Activated naive CD4-positive, alpha-beta T cell treated with anti-CD3 and anti-CD28 coated beads, Interleukin-2, amount 50 U/mL, for 72 hours (primary cell): Measurements from ENCODE around the gene GALNT18. TPM values are rescaled to one million over a fixed set of nuclear protein-coding genes. Genes with fewer than 3 reads are reported as not detected.

Experiments
- ATAC-seq, 2 donors: fragments of 150-1000 bp; cut with Tn5 transposase; 2 replicates each; pipeline ENCODE4 v1.10.0; 2021; ENCODE audit warnings: mild to moderate bottlenecking in 2 of 2, moderate library complexity in 2 of 2
- DNase-seq, 2 donors: peaks; one replicate each; pipeline ENCODE4 v3.0.0; 2021 to 2022; ENCODE audit warnings: low spot score in 2 of 2
- H3K27ac Mint-ChIP-seq, 2 donors: one replicate each; pipeline ENCODE4 v1.8.0; 2022; ENCODE audit warnings: mild to moderate bottlenecking in 2 of 2, mixed read lengths in 2 of 2
- H3K36me3 Mint-ChIP-seq, 2 donors: one replicate each; pipeline ENCODE4 v1.8.0; 2022; ENCODE audit warnings: mixed read lengths in 2 of 2
- H3K9me3 Mint-ChIP-seq, 2 donors: one replicate each; pipeline ENCODE4 v1.8.0; 2022; ENCODE audit warnings: mixed read lengths in 2 of 2
- total RNA-seq, 2 donors: library from RNA; stranded (reverse); gene quantifications; one replicate each; pipeline ENCODE4 v1.2.3, GENCODE V29; 2022

Gene GALNT18
- total RNA-seq, 2 donors from 2014 or later: 2.0 to 19.2 TPM

DNA sequence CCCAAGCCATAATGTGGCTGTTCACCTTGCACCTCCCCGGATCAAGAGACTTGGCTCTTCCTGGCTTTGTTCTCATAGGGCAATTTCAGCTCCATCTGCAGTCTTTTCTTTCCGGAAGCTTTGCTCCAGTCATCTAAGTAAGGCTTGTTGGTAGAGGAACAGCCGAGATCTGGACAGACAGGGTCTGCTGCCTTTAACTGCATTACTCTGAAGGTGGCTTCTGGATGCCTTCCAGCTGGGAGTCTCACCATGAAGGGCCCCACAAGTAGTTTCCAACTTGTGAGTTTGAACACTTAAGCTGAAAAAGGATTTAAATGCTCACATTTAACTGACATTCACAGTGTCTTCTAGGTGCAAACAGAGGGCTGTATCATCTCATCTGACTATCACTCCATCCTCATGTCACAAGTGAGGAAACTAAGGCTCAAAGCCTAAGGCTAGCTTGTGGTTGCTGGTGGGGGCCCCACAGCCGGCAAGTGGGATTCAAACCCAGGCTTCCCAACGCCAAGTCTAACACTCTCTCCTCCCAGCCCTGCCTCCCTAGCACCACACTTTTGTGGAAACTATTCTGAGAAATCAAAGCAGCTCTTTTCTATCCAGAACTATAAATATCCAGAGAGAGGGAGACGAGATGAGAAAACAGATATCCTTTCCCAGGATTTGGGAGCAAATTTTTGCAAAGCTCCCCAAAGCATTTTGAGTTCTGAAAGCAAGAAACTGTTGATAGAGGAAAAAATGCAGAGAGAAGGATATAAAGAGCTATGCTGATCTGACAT is 58.4 kb downstream of the GALNT18 start:
- Mint-ChIP-seq H3K27ac (no peak overlapping the region), H3K36me3 (no peaks in the 10 kb centered on the region), H3K9me3 (peaks cover 5 to 10% of the 10 kb centered on the region in 2 donors)
- ATAC-seq (no peak), DNase-seq (no peak)

DNA sequence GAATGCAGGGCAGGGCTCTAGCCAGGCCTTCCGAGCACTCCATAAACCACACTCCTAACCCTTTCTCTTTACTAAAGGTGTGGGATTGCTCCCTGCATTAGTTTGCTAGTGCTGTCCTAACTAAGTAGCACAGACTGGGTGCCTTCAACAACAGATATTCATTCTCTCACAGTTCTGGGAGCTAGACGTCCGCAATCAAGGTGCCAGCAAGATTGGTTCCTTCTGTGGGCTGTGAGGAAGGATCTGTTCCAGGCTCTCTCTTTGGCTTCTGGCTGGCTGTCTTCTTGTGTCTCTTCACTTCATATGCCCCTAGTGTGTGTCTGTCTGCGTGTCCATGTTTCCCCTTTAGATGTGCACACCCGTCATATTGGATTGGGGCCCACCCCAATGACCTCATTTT is 59.8 kb downstream of the GALNT18 start:
- ATAC-seq: no peak
- Mint-ChIP-seq H3K36me3 (no peaks in the 10 kb centered on the region), H3K27ac (no peak overlapping the region), H3K9me3 (peaks cover 5 to 10% of the 10 kb centered on the region in 2 donors)
- no peak for DNase-seq

DNA sequence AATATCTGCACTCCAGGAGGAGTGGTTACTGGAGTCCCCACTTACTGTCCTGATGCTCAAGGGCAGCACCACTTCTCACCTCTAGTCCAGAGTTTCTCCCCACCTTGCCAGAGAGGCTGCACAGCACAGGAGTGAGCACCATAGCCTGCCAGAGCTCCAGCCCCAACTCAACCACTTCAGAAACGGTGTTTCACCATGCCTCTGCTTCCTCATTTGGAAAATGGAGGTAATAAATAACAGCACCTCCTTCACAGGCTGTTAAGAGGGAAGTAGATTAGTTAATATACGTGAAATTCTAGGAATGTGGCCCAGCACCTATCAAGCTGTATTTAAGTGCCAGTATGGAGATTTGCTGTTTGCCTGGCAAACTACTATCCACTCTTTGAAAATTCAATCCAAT is 63.0 kb downstream of the GALNT18 start:
- DNase-seq: no peak
- no peak overlapping the region for H3K27ac Mint-ChIP-seq
- H3K9me3 Mint-ChIP-seq: peaks cover 5 to 10% of the 10 kb centered on the region in 2 donors
- no peaks in the 10 kb centered on the region for H3K36me3 Mint-ChIP-seq
- no peak for ATAC-seq

DNA sequence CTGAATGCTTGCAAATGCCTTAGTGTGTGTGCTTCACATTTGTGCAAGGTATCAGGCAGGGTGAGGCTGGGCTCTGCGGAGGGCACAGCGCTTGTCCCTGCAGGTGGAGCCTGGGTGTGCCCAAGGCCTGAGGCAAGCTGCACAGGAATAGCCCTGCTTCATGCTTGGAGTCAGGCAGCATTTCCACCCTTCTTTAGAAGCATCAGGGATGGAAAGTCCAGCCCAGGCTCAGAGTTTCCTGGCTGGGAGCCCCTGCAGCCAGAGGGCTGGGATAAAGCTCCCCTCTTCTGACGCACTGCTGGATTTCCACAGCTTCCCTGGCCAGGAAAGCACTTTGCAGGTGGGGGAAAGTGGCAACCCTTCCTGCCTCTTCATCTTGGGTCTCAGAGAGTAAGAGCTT is 63.4 kb downstream of the GALNT18 start:
- H3K27ac Mint-ChIP-seq: no peak overlapping the region
- DNase-seq (no peak), ATAC-seq (no peak)
- H3K36me3 Mint-ChIP-seq: no peaks in the 10 kb centered on the region
- H3K9me3 Mint-ChIP-seq: peaks cover 5 to 10% of the 10 kb centered on the region in 2 donors

DNA sequence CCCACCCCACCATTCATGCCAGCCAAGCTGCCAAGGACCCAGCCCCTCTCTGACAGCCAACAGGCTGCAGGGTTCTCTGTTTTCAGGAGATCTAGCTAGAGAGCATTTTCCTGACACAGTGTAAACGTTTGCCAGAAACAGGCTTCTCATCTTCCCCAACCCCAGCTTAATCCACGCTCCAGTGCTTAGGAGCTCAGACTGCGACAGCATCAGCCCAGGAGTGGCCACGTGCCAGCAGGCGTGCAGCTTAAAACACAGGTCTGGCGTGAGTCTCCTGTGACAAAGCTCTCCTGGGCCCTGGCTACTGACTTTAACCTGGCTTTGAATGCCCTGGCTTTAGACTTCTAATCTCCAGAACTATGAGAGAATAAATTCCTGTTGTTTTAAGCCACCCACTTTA is 66.6 kb downstream of the GALNT18 start:
- no peak overlapping the region for H3K27ac Mint-ChIP-seq
- DNase-seq (no peak), ATAC-seq (no peak)
- H3K9me3 Mint-ChIP-seq: peaks cover 5 to 9% of the 10 kb centered on the region in 2 donors
- H3K36me3 Mint-ChIP-seq: no peaks in the 10 kb centered on the region

DNA sequence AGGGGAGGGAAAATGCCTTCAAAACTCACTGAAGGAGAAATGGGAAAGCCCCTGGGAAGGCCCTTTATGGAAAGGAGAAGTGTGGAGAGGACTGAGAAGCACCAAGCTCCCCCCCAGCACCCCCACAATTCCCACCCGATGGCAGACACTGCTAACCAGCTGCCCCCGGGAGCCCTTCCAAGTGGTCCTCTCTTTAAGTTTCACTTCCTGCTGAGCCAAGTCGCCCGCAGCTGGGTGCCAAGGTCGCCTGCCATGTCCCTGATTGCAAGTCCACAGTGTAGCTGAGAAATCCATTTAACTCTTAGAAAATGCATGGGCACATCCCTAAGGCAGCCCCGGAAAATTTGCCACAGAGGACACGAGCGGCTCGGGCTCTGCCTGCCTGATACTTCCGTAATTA is 68.2 kb downstream of the GALNT18 start:
- Mint-ChIP-seq H3K36me3 (no peaks in the 10 kb centered on the region), H3K9me3 (no peaks in the 10 kb centered on the region), H3K27ac (no peak overlapping the region)
- ATAC-seq (no peak), DNase-seq (no peak)

DNA sequence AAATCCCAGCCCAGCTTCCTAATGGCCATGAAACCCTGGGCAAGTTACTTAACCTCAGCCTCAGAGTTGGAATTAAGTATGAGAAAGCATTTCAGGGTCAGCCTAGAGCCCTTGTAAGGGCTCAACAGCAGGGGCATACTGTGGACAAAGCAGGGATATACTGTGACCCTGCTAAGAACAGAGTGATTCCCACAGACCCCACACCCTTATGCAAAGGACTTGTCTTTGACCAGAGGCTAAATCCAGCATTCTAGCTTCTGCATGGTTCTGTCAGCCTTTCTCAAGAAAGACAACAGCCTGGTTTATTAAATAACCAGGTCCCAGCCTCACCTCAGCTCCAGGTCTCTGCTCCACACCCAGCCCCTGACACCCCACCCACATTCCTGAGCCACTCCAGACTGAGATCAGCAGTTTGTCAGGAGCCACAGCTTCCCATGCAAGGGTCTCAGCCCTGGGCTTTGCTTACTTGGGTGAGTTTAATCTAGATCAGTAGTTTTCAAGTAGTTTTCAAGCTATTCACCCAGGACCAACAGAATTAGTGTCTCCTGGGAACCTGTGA is 69.2 kb downstream of the GALNT18 start:
- Mint-ChIP-seq H3K9me3 (no peaks in the 10 kb centered on the region), H3K27ac (no peak overlapping the region), H3K36me3 (no peaks in the 10 kb centered on the region)
- no peak for DNase-seq
- ATAC-seq: no peak

DNA sequence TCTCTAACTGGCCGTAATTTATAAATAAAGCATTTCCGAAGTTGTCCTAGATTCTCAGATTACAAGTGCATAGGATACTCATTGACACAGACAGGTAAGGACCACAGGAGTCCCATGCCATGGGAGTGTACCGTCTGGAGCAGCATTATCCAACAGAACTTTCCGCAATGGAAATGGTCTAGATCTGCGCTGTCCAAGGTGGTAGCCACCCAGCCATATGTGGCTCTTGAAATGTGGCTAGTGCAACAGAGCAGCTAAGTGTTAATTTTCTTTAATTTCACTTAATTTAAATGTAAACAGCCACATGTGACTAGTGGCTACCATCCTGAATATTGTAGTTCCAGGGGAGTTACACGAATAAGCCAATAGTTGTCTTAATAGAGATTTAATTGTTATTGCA is 71.3 kb downstream of the GALNT18 start:
- no peak overlapping the region for H3K27ac Mint-ChIP-seq
- no peaks in the 10 kb centered on the region for H3K36me3 Mint-ChIP-seq
- no peak for ATAC-seq

DNA sequence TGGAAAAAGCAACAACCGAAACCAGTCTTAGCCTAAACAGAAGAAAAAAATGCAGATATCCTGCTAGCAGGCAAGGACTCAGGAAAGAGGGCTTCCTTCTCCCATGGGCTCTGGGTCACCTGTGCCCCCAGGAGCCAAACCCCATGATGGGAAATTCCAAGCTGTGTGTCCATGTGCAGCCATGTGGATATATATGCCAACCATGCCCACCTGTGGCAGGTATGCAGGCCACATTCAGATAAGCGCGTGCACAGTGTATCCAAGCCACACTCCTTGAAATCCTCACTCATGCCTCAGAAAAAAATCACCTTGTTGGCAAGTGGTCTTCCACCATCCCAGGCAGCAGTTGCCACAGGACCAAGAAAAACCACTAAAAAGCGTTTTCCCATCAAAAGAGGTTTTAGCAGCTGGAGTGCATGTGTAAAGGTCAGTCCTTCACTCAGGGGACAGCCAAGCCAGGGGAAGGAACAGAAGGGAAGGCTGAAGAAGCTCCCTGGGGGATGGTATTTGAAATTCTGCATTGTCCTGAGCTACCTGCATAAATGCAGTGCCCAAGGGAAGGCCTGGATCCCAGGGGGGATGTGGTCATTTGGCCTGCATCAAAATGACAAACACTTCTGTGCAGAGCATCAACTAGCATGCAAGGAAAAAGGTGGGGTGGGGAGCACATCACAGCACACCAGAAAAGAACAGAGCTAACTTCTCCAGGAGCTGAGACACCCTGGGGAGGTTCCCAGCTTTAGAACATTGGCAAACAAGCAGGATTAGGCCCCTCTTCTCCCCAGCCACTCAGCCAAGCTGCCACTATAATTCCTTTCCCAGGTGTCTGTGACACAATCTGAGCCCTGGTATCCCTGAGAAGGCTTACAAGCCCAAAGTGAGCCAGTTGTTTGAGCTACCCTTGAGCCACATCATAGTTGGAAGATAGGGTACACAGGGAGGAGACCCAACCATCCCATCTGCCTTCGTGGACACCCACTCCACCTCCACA is 76.2 kb downstream of the GALNT18 start:
- no peaks in the 10 kb centered on the region for H3K36me3 Mint-ChIP-seq
- ATAC-seq (no peak), DNase-seq (no peak)
- H3K27ac Mint-ChIP-seq: no peak overlapping the region
- H3K9me3 Mint-ChIP-seq: no peaks in the 10 kb centered on the region

More for the DNA sequence above, 71.3 kb downstream of the GALNT18 start:
- DNase-seq: no peak
- H3K9me3 Mint-ChIP-seq: no peaks in the 10 kb centered on the region

DNA sequence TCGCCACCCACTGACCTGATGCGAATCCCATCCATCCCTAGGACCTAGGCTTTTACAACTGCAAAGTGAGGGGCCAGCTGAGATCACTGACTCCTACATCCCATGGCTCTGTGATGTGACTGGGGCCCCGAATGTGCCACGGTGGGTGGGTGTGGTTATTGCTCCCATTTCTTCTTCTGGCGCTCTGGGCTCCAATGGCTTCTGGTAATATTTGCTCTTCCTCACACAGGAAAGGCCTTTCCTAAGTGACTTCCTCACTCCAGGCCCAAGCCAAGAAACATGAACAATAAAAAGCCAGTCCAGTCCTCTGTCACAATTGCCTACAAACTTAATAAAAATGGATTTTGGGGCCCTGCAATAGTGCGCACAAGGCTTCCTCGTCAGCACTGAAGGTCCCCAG is 78.1 kb downstream of the GALNT18 start:
- no peak overlapping the region for H3K27ac Mint-ChIP-seq
- H3K36me3 Mint-ChIP-seq: no peaks in the 10 kb centered on the region
- ATAC-seq (no peak), DNase-seq (no peak)
- no peaks in the 10 kb centered on the region for H3K9me3 Mint-ChIP-seq

DNA sequence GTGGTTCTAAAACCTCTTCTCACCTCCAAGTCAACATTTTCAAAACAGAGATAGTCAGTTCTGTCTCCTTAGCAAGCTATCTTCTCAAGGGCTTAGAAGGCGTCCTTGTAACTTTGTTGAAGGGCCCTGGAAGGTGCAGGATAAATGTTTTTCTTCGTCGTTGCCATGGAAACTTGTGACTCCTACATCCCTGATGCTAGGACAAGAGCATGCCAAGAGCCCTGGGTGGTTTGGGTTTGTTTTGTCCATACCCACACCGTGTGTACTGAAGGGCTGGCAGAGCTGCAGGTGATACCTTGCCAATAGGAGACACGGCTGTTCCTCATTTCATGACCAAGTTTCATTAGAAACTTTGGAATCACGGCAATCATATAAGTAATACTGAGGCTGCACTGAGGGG is 81.6 kb downstream of the GALNT18 start:
- Mint-ChIP-seq H3K36me3 (no peaks in the 10 kb centered on the region), H3K9me3 (no peaks in the 10 kb centered on the region), H3K27ac (no peak overlapping the region)
- no peak for ATAC-seq
- no peak for DNase-seq

DNA sequence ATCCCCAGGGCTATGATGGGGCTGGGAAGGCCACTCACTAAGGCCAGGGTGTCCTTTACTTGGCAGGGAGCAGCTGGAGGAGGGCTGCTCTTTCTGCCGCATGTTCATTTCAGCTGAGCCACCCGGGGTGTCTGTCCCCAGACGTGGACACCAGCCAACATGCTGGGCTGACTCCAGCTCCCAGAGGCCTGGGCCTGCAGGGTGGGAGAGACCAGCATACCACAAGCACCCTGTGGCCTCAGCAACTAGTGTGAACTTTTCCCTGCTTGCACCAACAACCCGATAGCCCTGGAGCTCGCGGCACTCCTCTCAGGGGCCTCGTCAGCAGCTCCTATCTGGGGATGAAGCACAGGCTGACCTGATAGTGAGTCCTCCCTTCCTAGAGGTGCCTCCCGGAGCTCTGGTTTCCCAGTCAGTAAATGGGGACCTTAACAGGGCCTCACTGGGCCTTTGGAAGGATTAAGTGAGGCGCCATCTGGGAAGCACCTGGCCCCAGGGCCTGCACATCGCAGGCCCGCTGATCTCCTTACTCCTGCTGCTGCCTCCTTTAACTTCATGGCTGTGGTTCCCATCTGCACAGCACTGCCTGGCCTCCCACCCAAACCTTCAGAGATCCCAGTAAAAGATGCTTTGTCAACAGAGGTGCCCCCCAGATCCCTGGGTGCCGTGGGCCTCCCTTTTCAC is 83.4 kb downstream of the GALNT18 start:
- Mint-ChIP-seq H3K36me3 (no peaks in the 10 kb centered on the region), H3K27ac (no peak overlapping the region), H3K9me3 (no peaks in the 10 kb centered on the region)
- no peak for ATAC-seq
- DNase-seq: no peak

DNA sequence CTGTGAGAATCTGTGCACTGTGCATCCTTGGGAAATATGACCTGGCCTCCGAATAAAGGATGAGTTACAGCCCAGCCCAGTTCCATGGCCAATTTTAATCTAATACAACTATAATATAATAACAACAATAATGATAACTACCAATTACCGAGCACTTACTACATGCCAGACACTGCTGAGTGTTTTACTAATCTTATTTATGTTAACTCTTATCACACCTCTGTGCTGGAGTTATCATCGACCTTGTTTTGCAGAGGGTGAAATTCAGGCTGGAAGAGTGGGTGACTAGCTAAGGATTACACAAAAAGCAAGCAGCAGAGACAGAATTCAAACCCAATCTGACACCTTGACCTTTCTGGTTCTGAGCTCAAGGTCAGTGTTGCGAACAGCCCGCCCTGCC is 83.9 kb downstream of the GALNT18 start:
- Mint-ChIP-seq H3K9me3 (no peaks in the 10 kb centered on the region), H3K36me3 (no peaks in the 10 kb centered on the region), H3K27ac (no peak overlapping the region)
- ATAC-seq (no peak), DNase-seq (no peak)

DNA sequence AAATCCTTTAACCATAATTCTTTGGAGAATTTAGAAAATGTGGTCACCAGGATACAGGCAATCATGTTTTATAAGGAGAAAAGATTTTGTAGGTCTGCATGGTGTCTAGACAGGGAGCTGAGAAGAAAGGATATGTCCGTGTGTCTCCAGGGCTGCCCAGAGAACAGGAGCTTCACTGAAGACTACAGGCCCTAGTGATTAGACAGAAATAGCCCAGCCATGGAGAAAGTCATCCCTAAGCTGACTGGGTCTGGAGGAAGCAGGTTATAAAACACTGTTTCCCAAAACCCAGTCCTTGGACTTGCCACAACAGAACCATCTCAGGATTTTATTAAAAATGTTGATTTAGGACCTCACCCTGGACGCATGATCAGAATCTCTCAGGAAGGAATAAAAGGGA is 84.4 kb downstream of the GALNT18 start:
- DNase-seq (no peak), ATAC-seq (no peak)
- H3K9me3 Mint-ChIP-seq: no peaks in the 10 kb centered on the region
- H3K27ac Mint-ChIP-seq: no peak overlapping the region
- H3K36me3 Mint-ChIP-seq: no peaks in the 10 kb centered on the region

DNA sequence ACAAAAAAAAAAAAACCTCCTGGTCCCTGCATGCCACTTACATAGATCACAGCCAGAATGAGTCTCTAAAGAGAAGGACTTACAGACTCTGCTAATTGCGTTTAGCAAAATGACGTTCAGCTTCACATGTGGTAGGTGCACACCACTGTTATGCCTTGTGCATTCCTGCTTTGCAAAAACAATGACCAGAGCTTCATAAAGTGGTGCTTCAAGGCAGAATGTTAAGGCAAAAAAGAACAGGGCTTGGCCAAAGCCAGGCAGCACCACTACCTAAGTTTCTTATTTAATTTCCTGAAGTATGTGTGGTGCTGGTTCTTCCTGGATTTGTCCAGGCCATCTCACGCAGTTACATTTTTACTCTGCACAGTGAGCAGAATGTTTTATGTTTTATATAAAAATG is 85.2 kb downstream of the GALNT18 start:
- ATAC-seq (no peak), DNase-seq (no peak)
- no peaks in the 10 kb centered on the region for H3K36me3 Mint-ChIP-seq
- no peaks in the 10 kb centered on the region for H3K9me3 Mint-ChIP-seq
- H3K27ac Mint-ChIP-seq: no peak overlapping the region

DNA sequence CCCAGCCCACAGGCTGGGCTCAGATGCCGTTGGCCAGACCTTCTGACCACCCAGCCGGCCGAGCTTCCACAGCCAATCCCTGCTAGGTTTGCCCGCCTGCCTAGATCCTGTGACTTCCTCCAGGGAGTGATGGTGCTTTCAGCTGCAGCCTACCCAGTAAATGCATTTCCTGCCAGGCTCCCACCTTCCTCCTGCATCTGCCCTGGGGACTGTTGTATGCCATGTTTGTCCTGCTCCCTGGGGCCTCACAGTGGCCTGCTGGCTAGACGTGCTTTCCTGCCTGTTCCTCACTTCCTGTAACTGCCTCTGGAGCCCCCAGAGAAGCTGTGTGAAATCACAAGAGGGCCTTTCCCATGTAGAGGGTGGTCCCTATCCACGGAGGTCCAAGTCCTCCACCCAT is 86.2 kb downstream of the GALNT18 start:
- H3K36me3 Mint-ChIP-seq: no peaks in the 10 kb centered on the region
- ATAC-seq: no peak

DNA sequence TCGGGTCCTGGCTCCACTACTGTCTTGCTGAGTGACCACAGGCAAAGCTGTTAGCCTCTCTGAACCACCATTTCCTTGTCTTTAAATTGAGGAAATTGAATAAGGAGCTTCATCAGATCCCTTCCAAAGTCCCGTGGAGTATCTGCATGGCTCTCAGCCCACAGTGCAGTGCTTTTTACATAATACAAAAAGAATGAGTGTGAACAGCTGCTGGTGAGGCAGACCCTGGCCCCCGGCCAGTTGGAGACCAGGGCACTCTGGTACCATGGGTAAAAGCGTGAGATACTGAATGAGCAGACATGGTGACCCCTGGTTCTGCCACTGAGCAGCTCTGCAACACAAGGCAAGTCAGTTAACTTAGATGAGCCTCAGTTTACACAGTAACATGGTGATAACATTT is 86.8 kb downstream of the GALNT18 start:
- no peaks in the 10 kb centered on the region for H3K36me3 Mint-ChIP-seq
- no peaks in the 10 kb centered on the region for H3K9me3 Mint-ChIP-seq
- no peak for ATAC-seq
- DNase-seq: no peak
- H3K27ac Mint-ChIP-seq: no peak overlapping the region

More for the DNA sequence above, 86.2 kb downstream of the GALNT18 start:
- no peak for DNase-seq
- no peak overlapping the region for H3K27ac Mint-ChIP-seq
- no peaks in the 10 kb centered on the region for H3K9me3 Mint-ChIP-seq
